Stomach (tissue), 4 donors: ENCODE results near the gene VTI1A.

ENCODE experiments used
- CTCF ChIP-seq, 7 experiments: fragments of 450-650 bp in 4 of 7; fragments of 200-600 bp in 3 of 7; sonication (generic) in 3 of 7; IDR thresholded peaks; one replicate each; pipeline ENCODE4 v1.5.1; 2016 to 2019; ENCODE audit warnings: antibody characterized with exemption in 7 of 7, control low read depth in 2 of 7, mild to moderate bottlenecking in 1 of 7
- EP300 ChIP-seq: sonication (generic); formaldehyde crosslinking; IDR thresholded peaks from one replicate; pipeline ENCODE4 v1.6.1; 2017; ENCODE audit warnings: antibody characterized with exemption
- POLR2A ChIP-seq, 4 donors: fragments of 450-650 bp; IDR thresholded peaks; one replicate each; pipeline ENCODE4 v1.6.1; 2016; ENCODE audit warnings: antibody characterized with exemption in 4 of 4, control low read depth in 2 of 4, mild to moderate bottlenecking in 1 of 4, moderate library complexity in 1 of 4
- POLR2AphosphoS5 ChIP-seq, 3 donors: sonication (generic); formaldehyde crosslinking; IDR thresholded peaks; one replicate each; pipeline ENCODE4 v1.6.1; 2016; ENCODE audit warnings: antibody characterized with exemption in 3 of 3

GRCh38 chr10:112409755-112410154, 37.3 kb upstream of the VTI1A start:
- TF ChIP-seq CTCF (IDR thresholded peaks at IDR 0.05) (no peak), EP300 (no peak), POLR2AphosphoS5 (IDR thresholded peaks at IDR 0.05) (no peak), POLR2A (IDR thresholded peaks at IDR 0.05) (no peak)
